ENCODE measurements around the gene POU4F1.

The POU4F1 gene

GRCh38 chr13:78606471-78607408 lies 3.4 kb upstream of the POU4F1 start:
- no peak for DNase-seq

- no peak for DNase-seq
These were observed 1.6 kb upstream of the POU4F1 start for GRCh38 chr13:78604782-78605611.

GRCh38 chr13:78602561-78603239 lies 652 bp downstream of the POU4F1 start:
- DNase-seq, result no peak

- no peak for DNase-seq
These were observed 1.3 kb downstream of the POU4F1 start for GRCh38 chr13:78601874-78602560.

- DNase-seq, result no peak
These were observed 2.1 kb downstream of the POU4F1 start for GRCh38 chr13:78601124-78601873.

GRCh38 chr13:78600280-78600883 lies 3.0 kb downstream of the POU4F1 start:
- no peak for DNase-seq

GRCh38 chr13:78599645-78600279 lies 3.6 kb downstream of the POU4F1 start:
- no peak for DNase-seq

- DNase-seq, result no peak
These were observed 4.2 kb downstream of the POU4F1 start for GRCh38 chr13:78598966-78599644.

- no peak for DNase-seq
These were observed 5.1 kb downstream of the POU4F1 start for GRCh38 chr13:78598116-78598781.

GRCh38 chr13:78597602-78597932 lies 5.8 kb downstream of the POU4F1 start:
- no peak for DNase-seq

GRCh38 chr13:78596736-78597601 lies 6.4 kb downstream of the POU4F1 start:
- peak; percentile 33 for DNase-seq

GRCh38 chr13:78596399-78596735 lies 7.0 kb downstream of the POU4F1 start:
- DNase-seq, result no peak

GRCh38 chr13:78595495-78596398 lies 7.6 kb downstream of the POU4F1 start:
- peak; percentile 27 for DNase-seq

- no peak for DNase-seq
These were observed 8.8 kb downstream of the POU4F1 start for GRCh38 chr13:78594456-78594975.

GRCh38 chr13:78593652-78594455 lies 9.5 kb downstream of the POU4F1 start:
- DNase-seq, result no peak

- no peak for DNase-seq
These were observed 10.2 kb downstream of the POU4F1 start for GRCh38 chr13:78593129-78593528.

GRCh38 chr13:78592584-78592983 lies 10.8 kb downstream of the POU4F1 start:
- no peak for DNase-seq

Data from NCI-H2029 (cell line).